Hematopoietic multipotent progenitor cell treated with erythropoietin and hydrocortisone succinate and interleukin-3 and kit ligand, for 17 days (in vitro differentiated cells): ENCODE results near the gene MPG.

ENCODE experiments used
- DNase-seq: peaks from one replicate; pipeline ENCODE4 v3.0.0-alpha.2; 2015; ENCODE audit warnings: low spot score

MPG gene

GRCh38 chr16:83781-84615, 6.0 kb downstream of the MPG start:
- no peak for DNase-seq

DNA sequence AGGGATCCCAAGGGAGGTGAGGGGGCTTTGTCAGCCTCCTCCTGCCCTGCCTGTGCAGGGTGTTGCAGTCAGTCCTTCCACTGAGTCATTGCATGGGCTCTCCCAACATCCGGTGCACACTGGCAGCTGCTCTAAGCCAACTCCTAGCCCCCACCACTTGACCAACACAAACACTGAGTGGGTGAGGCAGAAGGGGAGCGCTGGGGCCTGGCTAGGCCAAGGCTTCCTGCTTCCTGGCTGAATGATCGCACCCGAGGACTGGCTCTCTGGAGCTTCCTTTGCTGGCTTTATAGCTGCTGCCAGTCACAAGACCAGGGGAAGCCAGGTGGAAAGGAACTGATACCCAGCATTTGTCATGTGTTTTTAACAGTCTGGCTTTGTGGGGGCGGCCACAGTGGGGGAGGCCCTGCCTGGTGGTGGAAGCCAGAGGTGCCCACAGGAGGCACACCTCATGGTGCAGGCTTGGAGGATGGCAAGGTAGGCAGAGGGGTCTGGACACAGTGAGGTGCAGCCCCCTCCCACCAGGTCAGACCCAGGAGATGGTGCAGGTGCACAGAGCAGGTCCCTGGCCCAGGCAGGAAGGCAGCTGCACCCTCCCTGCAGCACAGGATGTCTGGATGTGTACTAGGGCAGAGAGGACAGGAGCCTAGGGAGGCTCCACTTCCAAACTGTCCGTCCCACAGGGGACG, 6.8 kb downstream of the MPG start:
- DNase-seq: no peak

DNA sequence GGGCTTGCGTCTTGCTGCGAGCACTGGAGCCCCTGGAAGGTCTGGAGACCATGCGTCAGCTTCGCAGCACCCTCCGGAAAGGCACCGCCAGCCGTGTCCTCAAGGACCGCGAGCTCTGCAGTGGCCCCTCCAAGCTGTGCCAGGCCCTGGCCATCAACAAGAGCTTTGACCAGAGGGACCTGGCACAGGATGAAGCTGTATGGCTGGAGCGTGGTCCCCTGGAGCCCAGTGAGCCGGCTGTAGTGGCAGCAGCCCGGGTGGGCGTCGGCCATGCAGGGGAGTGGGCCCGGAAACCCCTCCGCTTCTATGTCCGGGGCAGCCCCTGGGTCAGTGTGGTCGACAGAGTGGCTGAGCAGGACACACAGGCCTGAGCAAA, 7.4 kb downstream of the MPG start:
- DNase-seq: no peak

- DNase-seq: no peak
Measured at GRCh38 chr16:85865-86264, 7.8 kb downstream of the MPG start.

DNA sequence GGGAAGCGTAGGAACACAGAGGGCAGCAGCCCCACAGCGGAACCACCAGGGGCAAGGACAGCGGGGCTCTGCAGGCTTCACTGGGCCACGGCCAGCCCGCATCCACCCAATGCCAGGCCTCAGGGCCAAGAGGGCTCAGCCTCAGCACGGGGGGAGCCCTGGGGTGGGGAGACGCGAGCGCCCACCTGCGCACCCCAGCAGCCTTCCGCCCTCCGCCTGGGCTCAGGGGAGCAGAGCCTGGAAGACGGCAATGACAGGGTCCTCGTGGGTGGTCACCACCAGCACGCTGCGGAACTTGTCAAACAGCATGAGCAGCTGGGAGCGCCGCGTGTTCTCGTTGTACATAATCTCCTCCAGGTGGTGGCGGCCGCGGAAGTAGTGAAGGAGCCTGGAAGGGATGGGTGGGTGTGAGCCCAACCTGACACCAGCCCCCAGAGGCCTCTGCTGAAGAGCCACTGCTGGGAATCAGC, 8.5 kb downstream of the MPG start:
- DNase-seq: no peak

GRCh38 chr16:88613-89012, 10.6 kb downstream of the MPG start:
- no peak for DNase-seq

DNA sequence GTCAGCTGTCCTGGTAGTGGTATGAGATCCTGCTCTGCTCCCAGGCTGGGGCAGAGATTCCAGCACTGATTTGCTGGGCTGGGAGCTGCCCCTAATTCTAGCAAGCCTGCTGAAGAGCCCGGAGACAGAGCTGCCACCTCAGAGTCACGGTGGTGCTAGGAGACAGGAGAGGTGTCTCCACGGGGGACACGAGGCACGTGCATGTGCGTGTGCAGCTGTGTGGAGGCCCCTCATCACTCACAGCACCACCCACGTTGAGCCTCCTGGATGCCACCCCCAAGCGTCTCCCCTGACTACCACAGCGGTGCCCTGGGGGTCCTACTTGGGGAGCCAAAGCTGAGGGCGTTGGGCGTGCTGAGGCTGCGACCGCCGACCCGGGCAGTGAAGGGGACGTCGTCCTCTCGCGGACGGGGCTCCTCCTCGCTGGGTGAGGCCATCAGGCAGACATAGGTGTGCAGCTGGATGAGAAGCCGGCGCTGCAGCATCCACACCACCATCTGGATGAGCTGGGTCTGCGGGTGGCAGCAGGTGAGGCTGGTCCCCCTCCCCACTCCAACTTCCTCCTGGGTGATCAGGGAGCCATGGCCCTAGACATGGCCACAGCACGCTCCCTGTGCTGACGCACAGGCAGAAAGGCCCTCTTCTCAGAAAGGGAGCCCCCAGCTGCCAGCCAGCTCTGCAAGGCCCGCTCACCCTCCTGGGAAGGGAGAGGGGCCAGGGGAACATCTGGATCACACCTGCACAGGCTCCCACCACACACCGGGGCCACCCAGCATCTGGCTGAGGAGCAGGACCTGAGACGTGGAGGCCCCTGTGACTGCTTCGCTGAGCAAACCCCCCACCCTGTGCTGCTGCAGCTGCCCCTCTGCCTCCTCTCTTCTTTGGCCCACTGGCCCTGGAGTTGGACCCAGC, 11.6 kb downstream of the MPG start:
- DNase-seq: no peak

GRCh38 chr16:91484-91883, 13.5 kb downstream of the MPG start:
- peak; percentile 60 for DNase-seq

DNA sequence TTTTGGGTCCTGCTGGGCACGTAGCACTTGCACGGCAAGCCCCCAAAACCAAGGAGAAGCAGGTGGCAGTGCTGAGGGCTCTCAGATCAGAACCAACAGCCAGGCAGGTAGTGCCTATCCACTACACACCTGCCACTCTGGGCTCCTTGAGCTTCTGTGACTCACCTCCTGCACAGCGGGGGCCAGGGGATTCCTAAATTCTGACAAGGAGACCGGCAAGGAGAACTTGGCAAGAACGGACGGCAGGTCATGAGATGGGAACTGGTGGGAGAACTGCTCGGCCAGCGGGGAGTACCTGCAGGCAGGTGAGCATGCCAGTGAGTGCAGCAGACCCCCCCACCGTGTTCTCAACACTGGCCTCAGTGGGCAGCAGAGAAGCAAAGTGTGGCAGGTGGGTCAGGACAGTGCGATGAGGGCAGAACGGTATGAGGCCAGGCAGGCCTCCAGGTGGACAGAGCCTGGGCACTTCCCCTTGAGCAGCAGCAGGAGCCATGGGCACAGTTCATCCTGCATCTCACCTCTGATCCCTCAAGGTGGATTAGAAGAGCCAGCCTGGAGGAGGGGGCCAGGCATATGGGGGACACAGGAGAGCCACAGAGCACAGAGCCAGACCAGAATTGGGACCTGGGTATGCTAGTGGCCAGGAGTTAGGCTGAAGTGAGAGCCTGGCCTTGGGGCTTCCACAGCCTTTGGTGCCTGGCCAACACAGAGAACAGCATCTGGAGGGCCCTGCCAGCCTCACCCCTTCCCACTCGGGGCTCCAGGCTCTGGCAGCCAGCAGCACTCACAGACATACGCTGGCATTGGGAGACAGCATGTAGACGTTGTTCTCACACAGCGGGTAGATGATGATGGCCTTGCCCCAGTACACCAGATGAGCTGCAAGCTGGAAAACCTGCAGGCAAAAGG, 14.7 kb downstream of the MPG start:
- DNase-seq: no peak

GRCh38 chr16:94918-95265, 16.9 kb downstream of the MPG start:
- DNase-seq: no peak

DNA sequence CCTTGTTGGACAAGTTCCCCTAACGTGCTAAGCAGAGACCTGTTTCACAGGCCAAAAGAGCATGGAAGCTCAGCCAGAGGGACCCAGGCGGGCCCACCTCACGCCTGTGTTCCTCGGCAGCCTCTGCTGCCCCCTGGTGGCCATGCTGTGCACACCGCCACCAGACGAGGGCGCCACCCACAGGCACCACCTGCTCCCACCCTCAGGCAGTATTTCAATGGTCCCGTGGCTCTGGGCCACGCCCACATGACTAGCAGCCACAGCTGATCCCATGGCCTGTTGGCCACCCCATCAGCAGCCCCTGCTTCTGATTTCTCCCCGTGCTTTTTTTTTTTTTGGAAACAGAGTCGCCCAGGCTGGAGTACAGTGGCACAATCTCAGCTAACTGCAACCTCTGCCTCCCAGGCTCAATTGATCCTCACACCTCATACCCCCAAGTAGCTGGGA, 18.9 kb downstream of the MPG start:
- peak; percentile 97 for DNase-seq

DNA sequence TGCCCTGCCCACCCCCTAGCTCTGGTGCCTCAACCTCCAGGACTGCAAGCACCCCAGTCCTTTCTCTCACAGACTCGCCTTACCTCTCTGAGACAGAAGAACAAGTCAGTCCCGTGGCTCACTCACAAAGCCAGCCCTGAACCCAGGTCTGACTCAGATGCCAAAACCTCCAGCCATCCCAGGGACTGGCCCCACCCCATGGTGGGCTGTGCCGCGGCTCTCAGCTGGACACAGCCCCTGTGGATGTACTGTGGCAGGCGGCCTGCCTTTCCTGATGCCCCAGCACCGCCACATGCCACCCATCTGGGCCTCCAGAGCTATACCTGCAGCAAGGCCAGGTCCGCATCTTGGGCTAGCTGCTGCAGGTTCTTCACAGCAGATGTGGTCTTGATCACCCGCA, 19.8 kb downstream of the MPG start:
- no peak for DNase-seq

DNA sequence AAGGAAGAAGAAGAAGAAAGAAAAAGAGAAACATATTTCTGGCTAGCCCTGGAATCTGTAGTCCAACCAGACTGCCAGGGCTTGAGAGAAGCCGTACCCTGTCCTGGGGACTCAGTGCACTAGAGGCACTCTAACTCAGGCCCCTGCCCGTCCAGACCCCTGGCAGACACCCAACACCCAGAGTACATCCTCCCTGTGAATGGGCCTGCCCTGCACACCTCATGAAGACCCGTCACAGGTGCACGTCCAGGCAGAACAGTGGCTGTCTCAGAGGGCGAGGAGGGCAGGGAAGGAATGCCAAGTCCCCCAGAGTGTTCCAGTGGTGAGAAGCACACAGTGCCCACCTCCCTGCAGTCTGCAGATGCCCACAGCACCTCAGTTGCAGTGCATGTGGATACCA, 23.0 kb downstream of the MPG start:
- no peak for DNase-seq

DNA sequence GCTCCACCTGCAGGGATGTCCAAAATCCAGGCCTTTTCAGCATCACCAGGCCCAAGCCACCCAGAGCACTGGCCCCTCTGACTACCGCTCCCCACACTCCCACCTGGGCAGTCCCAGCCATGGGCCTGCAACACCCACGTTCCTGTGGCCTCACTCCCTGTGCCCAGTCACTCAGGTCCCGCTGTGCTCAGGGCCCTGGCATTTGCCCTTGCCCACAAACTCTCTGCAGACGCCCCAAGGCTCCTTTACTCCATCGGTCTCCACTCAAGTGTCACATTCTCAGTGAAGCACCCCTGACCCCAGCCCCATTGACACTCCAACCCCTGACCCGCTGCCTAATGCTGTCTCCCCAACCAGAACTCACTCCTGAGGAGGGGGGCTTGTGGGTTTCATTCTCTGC, 23.6 kb downstream of the MPG start:
- no peak for DNase-seq

GRCh38 chr16:102060-102855, 24.2 kb downstream of the MPG start:
- peak; percentile 26 for DNase-seq

DNA sequence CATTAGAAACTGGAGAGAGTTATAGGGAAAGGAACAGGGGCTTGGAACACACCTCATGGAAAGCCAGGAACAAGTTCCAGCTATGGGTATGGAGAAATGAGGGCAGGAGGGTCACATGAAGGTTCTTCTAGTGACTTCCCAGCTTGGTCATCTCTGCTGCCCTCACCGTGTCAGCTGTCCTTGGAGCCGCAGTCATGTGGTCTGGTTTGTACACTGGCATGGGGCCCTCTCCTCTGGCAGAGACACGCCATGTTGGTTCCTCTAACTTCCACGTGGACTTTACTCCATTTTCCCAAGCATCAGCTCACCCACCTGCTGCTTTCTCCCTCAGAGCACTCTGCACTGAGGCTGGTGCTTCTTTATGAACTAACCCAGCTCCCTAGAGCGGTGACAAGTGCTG, 26.3 kb downstream of the MPG start:
- no peak for DNase-seq

DNA sequence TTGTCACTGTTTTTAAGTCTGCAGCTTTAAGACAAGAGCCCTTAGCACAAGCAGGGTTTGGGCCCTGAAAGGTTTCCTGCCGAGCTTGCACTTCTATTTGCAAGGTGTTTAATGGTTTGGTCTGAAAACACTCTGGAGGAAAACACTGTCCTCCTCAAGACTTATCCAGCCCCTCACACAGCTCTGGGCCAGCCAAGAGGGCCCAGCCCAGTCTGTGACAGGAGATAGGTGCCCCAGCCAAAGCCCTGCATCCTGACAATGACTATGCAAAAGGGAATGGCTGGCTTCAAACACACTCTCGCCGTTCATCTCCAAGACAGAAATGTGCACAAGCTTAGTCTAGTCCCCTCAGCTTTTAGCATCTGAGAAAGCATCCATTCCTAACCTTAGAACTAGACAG, 26.9 kb downstream of the MPG start:
- DNase-seq: peak; percentile 96

DNA sequence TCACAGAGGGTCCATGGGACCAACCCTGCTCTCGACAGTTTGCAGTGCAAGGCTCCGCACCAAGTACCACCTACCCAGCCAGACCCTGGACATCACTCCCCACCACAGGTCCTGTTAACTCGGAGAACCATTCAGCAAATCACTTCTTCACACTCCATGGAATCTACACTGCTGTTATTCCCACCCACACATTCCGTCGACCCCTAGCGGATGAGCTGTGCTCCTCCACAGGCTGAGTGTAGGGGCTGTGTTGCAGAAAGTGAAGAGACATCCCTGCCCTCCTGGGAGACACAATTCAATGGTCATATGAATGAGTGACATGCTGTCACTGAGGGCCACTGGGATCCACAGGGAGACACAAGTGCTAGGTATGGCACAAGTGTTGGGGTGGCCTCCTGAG, 27.5 kb downstream of the MPG start:
- DNase-seq: peak; percentile 75

DNA sequence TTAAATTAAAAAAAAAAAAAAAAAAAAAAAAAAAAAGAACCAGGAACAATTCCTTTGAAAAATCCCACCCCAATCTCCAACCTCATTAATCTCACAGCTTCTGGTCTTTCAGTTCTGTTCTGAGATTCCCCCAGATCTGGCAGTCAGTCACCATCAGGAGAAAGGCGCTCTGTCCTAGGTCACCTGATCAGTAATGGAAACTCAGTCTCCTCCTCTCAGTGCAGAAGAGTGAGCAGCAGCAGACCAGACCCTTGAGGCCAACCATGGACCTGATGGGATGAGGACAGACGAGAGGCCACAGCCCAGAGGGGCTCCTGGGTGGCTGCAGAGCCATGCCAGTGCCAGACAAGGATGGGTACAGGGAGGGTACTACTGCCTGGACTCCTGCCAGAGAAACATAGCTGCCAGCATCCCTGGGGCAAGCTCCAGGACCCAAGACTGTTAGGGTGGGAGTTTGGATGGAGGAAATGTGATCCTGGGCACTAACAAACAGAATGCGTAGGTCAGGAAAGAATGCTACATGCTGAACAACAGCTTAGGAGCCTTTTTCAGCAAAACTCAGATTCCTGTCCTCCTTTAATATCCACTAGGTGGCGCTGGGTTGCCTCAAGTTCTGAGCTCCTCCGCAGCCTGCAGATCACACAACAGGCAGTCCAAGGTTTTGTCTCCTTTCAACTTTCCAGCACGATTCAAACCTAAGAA, 28.7 kb downstream of the MPG start:
- DNase-seq: peak; percentile 96
